Activated naive CD4-positive, alpha-beta T cell treated with anti-CD3 and anti-CD28 coated beads, Interleukin-2, amount 50 U/mL, for 16 hours (primary cell): ENCODE measurements around the gene DISC1.
"Not testable (repeated sequence)": the region's sequence is repeated elsewhere in the genome, so short reads cannot be mapped to it uniquely, and the experiment has no call there.

Source experiments
- DNase-seq: peaks from one replicate; pipeline ENCODE4 v3.0.0-alpha.2; 2020

The DISC1 gene

DNA sequence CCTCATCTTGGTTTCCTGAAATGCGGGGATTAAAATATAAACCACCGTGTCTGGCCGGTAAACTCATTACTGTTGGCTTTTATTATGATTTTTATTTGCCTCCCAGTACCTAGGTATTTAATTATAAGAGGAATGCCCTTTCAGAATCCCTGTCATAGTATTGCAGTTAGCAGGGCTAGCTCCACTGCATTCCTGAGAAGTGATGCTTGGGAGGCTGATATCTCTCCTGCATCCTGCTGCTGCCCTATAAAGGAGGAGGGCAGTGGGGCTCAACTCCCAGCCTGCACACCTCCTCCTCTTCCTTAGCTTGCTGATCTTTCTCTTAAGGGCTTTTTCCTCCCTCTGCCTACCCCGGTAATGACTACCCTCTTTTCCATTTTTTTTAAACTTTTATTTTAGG is 19.9 kb upstream of the DISC1 start:
- no peak for DNase-seq

GRCh38 chr1:231610388-231610787 is 16.2 kb upstream of the DISC1 start:
- DNase-seq: no peak

- no peak for DNase-seq
Measured at GRCh38 chr1:231611111-231611510, 15.5 kb upstream of the DISC1 start.

- no peak for DNase-seq
Measured at GRCh38 chr1:231611851-231612250, 14.7 kb upstream of the DISC1 start.

DNA sequence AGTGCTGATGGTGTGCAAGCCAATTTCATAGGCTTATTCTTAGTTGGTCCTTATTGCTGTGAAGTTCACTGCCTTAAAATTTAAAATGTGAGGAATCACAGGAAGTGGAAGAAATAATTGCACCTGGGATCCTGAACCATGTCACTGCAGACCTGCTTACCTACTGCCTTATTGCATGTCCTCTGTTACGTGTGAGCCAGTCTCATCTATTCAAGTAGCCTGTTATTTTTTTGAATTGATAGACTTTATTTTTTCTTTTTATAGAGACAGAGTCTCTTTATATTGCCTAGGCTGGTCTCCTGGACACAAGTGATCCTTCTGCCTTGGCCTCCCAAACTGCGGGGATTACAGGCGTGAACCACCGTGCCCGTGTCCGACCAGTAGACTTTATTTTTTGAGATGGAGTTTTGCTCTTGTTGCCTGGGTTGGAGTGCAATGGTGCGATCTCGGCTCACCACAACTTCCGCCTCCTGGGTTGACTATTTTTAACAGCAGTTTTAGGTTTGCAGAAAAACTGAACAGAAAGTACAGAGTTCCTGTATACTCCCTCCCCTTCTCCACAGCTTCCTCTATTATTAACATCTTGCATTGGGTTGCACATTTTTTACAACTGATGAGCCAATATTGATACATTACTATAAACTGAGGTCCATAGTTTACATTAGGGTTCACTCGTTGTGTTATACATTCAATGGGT is 14.0 kb upstream of the DISC1 start:
- DNase-seq: no peak

GRCh38 chr1:231613419-231614349 is 12.9 kb upstream of the DISC1 start:
- no peak for DNase-seq

DNA sequence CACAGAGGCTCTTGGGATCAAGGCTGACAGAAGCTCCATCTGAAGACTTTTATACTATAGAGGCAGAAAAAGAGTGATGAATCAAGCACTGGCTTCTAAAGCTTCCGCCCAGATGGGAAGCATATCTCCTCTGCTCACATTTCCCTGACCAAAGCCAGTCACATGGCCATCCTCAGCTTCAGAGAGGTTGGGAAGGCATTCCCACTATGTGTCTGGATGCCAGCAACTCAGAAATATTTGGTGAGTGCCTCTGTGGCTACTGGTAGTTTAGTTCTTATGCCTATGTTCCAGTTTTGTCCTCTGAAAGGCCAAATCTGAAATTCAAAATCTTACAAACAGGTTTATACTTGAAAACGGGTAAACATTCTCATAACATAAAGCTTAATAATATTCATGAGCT is 9.9 kb upstream of the DISC1 start:
- DNase-seq: no peak

DNA sequence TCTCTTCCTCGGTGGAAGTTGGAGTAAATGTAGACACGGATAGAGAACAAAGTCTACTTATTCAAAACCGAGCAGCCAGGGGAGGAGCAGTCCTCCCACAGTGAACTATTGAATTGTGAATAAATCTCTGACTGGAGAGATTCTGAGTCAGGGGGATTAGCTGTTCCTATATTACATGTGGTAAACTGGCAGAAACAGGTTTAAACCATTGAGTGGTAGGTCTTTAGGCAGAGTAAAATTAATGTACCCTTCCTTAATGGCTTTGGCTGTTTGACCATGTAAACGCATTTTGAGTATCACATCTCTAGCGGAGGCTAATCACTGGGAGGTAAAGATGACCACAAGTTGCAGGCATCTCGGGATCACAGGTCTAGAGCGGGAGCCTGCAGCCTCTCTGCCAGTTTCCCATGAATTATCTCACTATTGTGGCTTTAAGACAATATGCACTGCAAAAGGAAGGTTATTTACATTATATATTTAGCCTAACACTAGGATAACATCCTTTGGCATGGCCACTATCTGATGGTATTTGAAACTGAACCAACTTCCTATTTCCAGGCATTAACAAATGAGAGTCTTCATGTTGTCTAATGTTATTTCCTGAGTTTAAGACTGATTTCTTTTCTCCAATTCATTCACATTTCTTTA is 7.9 kb upstream of the DISC1 start:
- no peak for DNase-seq

DNA sequence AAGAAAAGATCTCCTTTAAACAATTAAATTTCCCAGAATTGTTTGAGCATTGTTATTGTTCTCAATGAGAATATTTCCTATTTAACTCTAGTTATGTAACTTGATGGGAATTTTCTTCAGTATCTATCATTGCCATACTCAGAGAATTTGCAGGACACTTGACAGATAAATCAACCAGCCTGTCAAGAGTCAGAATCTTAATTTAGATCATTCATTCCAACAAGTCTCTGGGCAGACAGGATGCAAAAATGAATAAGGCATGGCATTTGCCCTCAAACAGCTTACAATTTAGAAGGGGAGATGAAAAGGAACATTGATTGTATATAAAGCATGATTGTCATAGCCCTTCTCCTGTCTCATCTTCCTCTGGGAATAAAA is 7.3 kb upstream of the DISC1 start:
- no peak for DNase-seq

GRCh38 chr1:231625042-231625441 is 1.5 kb upstream of the DISC1 start:
- DNase-seq: not testable (repeated sequence)

DNA sequence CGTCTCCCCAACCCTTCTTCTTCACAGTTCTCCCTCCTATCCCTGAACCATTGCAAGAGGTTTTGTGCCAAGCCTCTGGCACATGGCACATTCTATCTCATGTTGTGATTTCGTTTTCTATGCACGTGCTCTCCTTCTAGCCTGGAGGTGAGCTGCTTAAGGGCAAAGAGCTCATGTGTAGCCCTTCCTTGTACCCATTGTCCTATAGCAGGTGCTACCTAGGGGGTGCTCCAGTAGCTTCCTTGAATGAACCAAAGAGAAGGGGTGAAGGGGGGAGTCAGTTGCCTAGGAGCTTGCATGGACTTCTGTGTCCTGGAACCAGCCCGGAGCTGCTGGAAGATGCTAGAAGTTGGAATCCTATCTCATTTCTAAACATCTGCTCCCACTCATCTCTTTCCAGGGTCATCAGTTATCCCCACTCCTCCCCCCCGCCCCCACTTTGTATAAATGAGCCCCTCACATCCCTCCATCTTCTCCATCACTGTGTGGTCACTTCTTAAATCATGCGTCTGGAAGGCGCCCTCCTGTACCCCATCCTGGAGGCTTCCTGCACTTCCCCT is 535 bp upstream of the DISC1 start:
- DNase-seq: no peak

DNA sequence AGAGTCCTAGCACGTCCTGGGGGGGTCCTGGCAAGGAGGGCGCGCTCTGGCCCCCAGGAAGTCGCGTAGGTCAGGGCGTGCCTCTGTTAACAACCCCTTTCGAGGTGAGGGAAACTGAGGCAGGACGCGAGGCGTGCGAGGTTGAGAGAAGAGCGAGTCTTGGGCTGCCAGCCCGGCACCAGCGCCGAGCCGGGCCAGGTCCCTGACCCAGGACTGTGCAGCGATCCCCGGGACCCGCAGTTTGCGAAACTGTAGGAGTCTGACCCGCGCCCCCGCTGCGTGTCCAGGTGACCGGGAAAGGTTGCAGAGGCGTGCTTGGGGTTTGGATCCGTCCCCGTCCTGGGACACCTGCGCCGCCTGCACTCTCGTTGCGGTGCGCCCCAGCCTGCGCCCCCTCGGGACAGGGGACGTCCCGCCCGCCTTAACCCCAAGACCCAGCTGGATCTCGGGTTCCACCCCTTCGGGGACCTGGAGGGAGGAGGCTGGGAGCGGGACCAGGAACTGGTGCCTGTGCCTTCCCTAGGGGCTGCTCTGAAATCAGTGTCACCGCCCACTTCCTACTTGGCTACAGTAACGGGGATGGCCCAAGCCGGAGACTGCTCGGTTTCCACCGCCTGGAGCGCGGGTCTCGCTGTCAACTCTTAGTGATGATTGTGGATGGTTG is 493 bp downstream of the DISC1 start:
- peak; percentile 34 for DNase-seq

DNA sequence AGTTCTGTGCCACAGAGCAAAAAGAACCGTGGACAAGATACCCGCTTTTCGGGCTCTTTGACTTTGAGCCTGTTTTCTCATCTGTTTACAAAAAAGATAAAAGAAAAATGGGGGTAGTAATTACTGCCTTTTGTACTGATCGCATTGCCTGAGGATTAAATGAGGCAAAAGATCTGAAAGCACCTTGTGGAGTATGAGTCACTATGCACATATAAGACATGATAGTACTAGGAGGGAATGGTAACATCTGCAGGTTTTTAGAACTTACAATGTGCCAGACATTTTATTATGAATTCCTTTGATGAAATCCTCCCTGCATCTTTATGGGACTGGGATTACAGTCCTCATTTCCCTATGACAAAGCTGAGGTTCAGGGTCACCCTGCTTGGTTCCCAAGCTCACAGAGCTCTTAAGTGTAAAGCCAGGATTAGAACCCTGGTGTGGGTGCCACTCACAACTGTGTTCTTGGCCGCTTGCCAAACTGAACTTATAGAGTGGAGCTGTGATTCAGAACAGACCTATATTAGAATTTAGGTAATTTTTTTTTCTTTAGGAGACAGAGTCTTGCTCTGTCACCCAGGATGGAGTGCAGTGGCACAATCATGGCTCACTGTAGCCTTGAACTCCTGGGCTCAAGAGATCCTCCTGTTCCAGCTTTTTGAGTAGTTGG is 1.8 kb downstream of the DISC1 start:
- peak; percentile 71 for DNase-seq

DNA sequence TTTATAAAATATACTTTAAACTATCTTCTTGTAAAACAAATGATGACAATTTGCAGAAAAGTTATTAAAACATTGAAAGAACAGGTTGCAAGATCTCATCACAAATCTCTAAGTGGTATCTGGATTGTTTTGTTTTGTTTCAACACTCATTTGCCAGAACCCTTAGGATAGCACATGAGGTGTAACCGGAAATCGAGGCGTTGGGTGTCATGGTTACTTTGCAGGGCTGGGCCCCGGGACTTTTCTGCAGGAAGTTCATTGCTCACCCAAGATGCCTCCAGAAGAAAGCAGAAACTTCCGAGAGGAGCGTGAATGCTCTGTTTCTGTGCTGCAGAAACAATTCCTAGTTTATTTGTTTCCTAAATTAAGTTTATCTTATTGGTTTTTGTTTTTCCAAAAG is 2.5 kb downstream of the DISC1 start:
- DNase-seq: no peak

DNA sequence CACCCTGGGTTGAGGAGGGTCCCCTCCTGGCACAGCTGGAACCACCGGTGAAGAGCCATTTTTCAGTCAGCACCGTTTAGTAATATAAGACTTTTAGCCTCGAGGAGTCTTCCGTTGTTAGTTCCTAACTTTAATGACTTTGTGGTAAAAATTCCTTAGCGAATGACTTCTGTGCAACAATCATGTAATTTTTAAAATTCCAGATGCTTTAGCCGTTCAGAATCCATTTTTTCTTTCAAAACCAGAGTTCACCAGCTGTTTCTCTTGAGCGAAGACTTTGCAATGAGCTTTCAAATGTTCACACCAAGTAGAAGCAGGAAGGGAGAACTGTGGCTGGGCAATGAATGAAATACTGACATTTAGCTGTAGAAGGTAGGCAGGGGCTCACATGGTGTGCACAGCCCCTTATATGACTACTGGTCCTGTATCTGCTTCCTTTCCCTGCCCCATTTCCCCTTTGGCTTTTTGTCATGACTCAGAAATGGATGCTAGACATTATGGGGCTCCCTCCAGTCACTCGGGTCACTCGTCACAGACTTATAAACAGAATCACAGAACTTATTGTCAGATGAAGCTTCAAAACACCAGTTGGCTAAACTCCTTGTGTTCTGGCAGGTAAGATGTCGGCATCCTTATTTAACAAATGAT is 4.1 kb downstream of the DISC1 start:
- DNase-seq: no peak

- no peak for DNase-seq
Measured at GRCh38 chr1:231631717-231632116, 5.1 kb downstream of the DISC1 start.

DNA sequence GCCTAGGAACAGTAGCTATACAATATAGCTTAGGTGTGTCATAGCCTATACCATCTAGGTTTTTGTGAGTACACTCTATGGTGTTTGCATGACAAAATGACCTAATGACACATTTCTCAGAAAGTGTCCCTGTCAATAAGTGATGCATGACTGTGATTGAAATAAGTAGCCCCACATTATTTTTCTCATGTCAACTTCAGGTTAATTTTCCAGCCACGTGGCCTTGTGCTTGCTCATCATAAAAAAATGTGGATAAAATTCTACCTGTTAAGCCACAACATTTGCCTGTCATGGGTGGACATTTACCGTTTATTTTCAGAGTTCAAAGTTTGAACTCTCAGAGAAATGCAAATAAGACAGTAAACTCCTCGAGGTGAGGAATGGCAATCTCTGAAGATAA is 5.5 kb downstream of the DISC1 start:
- DNase-seq: no peak

DNA sequence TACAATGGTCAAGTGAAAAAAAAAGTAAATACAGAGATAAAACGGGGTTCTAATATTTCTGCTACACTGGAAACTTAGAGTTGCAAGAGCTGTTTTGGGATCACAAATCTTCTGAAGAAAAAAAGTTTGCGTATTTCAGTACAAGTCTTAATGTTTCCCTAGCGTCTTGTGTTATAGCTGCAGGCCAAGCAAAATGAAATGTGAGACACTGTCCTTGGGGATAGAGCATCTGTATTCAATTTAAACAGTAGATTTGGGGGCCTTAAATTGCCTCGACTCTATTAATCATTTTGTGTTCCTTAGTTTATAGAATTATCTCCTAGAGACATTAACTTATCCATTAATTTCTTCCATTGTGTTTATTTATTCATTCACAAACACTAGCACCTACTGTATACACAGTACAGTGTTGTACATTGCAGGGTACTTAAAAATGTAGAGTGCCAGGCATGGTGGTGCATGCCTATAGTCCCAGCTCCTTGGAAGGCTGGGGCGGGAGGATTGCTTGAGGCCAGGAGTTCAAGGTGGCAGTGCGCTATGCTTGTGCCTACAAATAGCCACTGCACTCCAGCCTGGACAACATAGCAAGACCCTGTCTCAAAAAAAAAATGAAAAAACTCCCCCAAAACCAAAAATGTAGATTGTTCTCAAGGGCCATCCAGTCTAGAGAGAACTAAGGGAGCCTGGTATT is 7.9 kb downstream of the DISC1 start:
- no peak for DNase-seq

DNA sequence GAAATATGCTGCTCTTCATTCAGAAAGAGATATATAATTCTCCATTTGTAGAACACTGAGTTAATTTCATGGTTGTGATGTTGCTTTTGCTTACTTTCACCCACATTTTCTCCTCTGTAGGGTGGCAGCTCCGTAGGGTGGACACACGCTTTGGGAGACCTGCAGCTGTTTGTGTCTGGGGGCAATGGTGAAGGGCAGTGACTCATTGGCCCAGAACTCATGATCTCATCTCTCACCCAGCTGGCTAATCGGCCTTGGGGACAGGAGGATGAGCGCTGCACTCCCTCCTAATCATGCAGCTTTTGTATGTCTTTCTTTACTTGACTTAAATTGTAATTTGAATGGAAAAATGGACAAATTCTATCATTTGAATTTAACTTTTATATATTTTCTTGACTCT is 9.6 kb downstream of the DISC1 start:
- DNase-seq: no peak

DNA sequence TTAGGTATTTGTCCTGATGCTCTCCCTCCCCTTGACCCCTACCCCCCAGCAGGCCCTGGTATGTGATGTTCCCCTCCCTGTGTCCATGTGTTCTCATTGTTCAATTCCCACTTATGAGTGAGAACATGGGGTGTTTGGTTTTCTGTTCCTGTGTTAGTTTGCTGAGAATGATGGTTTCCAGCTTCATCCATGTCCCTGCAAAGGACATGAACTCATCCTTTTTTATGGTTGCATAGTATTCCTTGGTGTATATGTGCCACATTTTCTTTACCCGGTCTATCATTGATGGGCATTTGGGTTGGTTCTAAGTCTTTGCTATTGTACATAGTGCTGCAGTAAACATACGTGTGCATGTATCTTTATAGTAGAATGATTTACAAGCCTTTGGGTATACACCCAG is 10.3 kb downstream of the DISC1 start:
- DNase-seq: not testable (repeated sequence)

DNA sequence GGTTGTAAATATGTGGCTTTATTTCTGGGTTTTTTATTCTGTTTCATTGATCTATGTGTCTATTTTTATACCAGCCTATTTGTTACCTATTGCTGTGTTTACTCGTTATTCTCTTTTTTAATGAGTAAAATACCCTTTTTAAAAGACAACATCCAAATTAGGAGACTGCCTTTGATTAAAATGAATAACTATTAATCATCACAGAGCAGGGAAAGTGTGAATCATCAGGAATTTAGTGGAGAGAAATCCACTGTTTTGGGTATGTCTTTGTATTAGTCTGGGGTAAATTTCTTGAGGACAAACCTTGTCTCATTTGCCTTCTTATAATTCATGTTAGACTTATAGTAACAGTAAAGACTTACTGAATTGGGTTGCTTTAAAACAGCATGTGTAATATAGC is 12.1 kb downstream of the DISC1 start:
- DNase-seq: no peak
